H1 (cell line): ENCODE measurements around the gene ASXL3. TPM values are rescaled to one million over a fixed set of nuclear protein-coding genes. Genes with fewer than 3 reads are reported as not detected.

Source experiments
- ASH2L ChIP-seq: fragments of 200-600, 300-600 bp; sonication (generic); IDR thresholded peaks from one replicate; pipeline ENCODE4 v1.7.1; 2017; ENCODE audit warnings: low read length
- CHD7 ChIP-seq: fragments of 300-600 bp; sonication (generic); IDR thresholded peaks from 2 replicates; pipeline ENCODE4 v1.7.1; 2012; ENCODE audit warnings: low read length, moderate library complexity, mild to moderate bottlenecking, inconsistent platforms; ENCODE audit not compliant: insufficient replicate concordance
- CTCF ChIP-seq, 3 experiments: IDR thresholded peaks; 1 replicate in 2 of 3; 2 replicates in 1 of 3; pipeline versions ENCODE4 v1.5.1 to v1.6.1; 2011; ENCODE audit warnings: low read length in 3 of 3, mild to moderate bottlenecking in 3 of 3, inconsistent platforms in 2 of 3, low read depth in 1 of 3, moderate library complexity in 1 of 3; ENCODE audit not compliant: insufficient read depth in 1 of 3; ENCODE audit errors: control extremely low read depth in 1 of 3
- JUND ChIP-seq: IDR thresholded peaks from 2 replicates; pipeline ENCODE4 v1.6.1; 2011; ENCODE audit warnings: mild to moderate bottlenecking, improper control_type of control experiment, low read length
- KDM4A ChIP-seq: IDR thresholded peaks from one replicate; pipeline ENCODE4 v1.7.1; 2012; ENCODE audit warnings: low read depth, mild to moderate bottlenecking, moderate library complexity, low read length, inconsistent platforms; ENCODE audit not compliant: severe bottlenecking
- KDM5A ChIP-seq: fragments of 200-600 bp; IDR thresholded peaks from 2 replicates; pipeline ENCODE4 v1.7.1; 2012; ENCODE audit warnings: mild to moderate bottlenecking, low read length, inconsistent platforms, mixed read lengths
- NANOG ChIP-seq: IDR thresholded peaks from 2 replicates; pipeline ENCODE4 v1.6.1; 2011; ENCODE audit warnings: low read length, low read depth, mild to moderate bottlenecking, inconsistent platforms; ENCODE audit not compliant: insufficient read depth, poor library complexity, severe bottlenecking
- RBBP5 ChIP-seq: IDR thresholded peaks from 2 replicates; pipeline ENCODE4 v1.7.1; 2012; ENCODE audit warnings: low read depth, mild to moderate bottlenecking, inconsistent platforms, low read length, moderate library complexity, borderline replicate concordance
- polyA plus RNA-seq, 7 experiments: library from polyadenylated mRNA; depleted of rRNA in 3 of 7; stranded (reverse) in 5 of 7; unstranded in 2 of 7; fragments of >200 nt in 5 of 7; fragments of 200-250 nt in 2 of 7; gene quantifications; 1 replicate in 5 of 7; 2 replicates in 1 of 7; 4 replicates in 1 of 7; pipeline versions ENCODE4 v1.2.1 to v1.2.3, GENCODE V29; 2011 to 2013; ENCODE audit warnings: missing spikeins in 2 of 7, mixed read lengths in 2 of 7
- total RNA-seq: library from RNA; stranded (reverse); fragmentation: NEBNext Ultra II Directional; extraction: Animal tissue kit (Norgen Biotek cat#: 25700); gene quantifications from 2 replicates; pipeline ENCODE4 v1.2.1, GENCODE V29; 2021

ASXL3 gene
- total and polyA plus RNA-seq, 2 of the 8 experiments (the other 6 are each of a cell fraction or from before 2014, with no cell fraction given): 0.08 to 1.3 TPM

GRCh38 chr18:33630476-33630875 lies 52.5 kb downstream of the ASXL3 start (continued):
- TF ChIP-seq CHD7 (no peak), KDM5A (no peak), RBBP5 (no peak), JUND (no peak), KDM4A (no peak), ASH2L (no peak), CTCF (IDR thresholded peaks at IDR 0.05; ENCODE audit: control extremely low read depth in 1 of 3, insufficient read depth in 1 of 3, low read depth in 1 of 3, low read length in 3 of 3) (no peak), NANOG (no peak)
- TF ChIP-seq, all 59 proteins: peak for 0
